Activated T-cell treated with anti-CD3 and anti-CD28 coated beads, Interleukin-2, amount 50 U/mL, for 72 hours (primary cell): Measurements from ENCODE around the gene SLC28A2. TPM values are rescaled to one million over a fixed set of nuclear protein-coding genes. Genes with fewer than 3 reads are reported as not detected.
"Not testable (repeated sequence)": the region's sequence is repeated elsewhere in the genome, so short reads cannot be mapped to it uniquely, and the experiment has no call there.

Experiments used
- ATAC-seq, 2 donors: fragments of 150-1000 bp; cut with Tn5 transposase; replicated peaks in 1 of 2; 2 replicates each; pipeline ENCODE4 v1.10.0; 2021; ENCODE audit warnings: moderate library complexity in 2 of 2, mild to moderate bottlenecking in 1 of 2
- DNase-seq, 2 donors: peaks; one replicate each; pipeline ENCODE4 v3.0.0; 2021 to 2022; ENCODE audit warnings: mixed read lengths in 1 of 2
- H3K27ac Mint-ChIP-seq: one replicate; pipeline ENCODE4 v1.8.0; 2022; ENCODE audit warnings: mild to moderate bottlenecking, moderate library complexity, mixed read lengths
- H3K27me3 Mint-ChIP-seq: one replicate; pipeline ENCODE4 v1.8.0; 2022; ENCODE audit warnings: low read depth, mixed read lengths
- H3K36me3 Mint-ChIP-seq, 2 donors: one replicate each; pipeline ENCODE4 v1.8.0; 2022; ENCODE audit warnings: mixed read lengths in 2 of 2, mild to moderate bottlenecking in 1 of 2; ENCODE audit not compliant: insufficient read depth in 2 of 2
- H3K4me1 Mint-ChIP-seq: one replicate; pipeline ENCODE4 v1.8.0; 2022; ENCODE audit warnings: low read depth, mixed read lengths
- H3K4me3 Mint-ChIP-seq, 2 donors: one replicate each; pipeline ENCODE4 v1.8.0; 2022; ENCODE audit warnings: mild to moderate bottlenecking in 2 of 2, mixed read lengths in 2 of 2, moderate library complexity in 2 of 2
- H3K9me3 Mint-ChIP-seq, 2 donors: one replicate each; pipeline ENCODE4 v1.8.0; 2022; ENCODE audit warnings: mixed read lengths in 2 of 2
- total RNA-seq, 2 donors: library from RNA; stranded (reverse); gene quantifications; one replicate each; pipeline ENCODE4 v1.2.3, GENCODE V29; 2022

Gene SLC28A2
- total RNA-seq, 2 donors from 2014 or later = not detected

- no peak for DNase-seq
- no peak for ATAC-seq
- H3K4me1 Mint-ChIP-seq = no peaks in the 10 kb centered on the region
- H3K36me3 Mint-ChIP-seq = peaks cover 3 to 4% of the 10 kb centered on the region in 2 donors
- no peak overlapping the region for H3K27ac Mint-ChIP-seq
- H3K27me3 Mint-ChIP-seq = peaks cover 8% of the 10 kb centered on the region
- H3K4me3 Mint-ChIP-seq = no peak overlapping the region
- peaks cover 3 to 12% of the 10 kb centered on the region in 2 donors for H3K9me3 Mint-ChIP-seq
Observed at GRCh38 chr15:45234562-45235235, 17.3 kb upstream of the SLC28A2 start.

GRCh38 chr15:45236806-45237205, 15.2 kb upstream of the SLC28A2 start:
- not testable (repeated sequence) for H3K4me1 Mint-ChIP-seq, H3K4me3 Mint-ChIP-seq, ATAC-seq, DNase-seq, H3K27ac Mint-ChIP-seq, H3K27me3 Mint-ChIP-seq
- Mint-ChIP-seq H3K9me3 (peaks cover 9 to 20% of the 10 kb centered on the region in 2 donors), H3K36me3 (peaks cover 11 to 12% of the 10 kb centered on the region in 2 donors)

GRCh38 chr15:45242289-45242688, 9.7 kb upstream of the SLC28A2 start:
- Mint-ChIP-seq H3K27ac (no peak overlapping the region), H3K27me3 (no peaks in the 10 kb centered on the region), H3K36me3 (peaks cover 21 to 33% of the 10 kb centered on the region in 2 donors), H3K4me1 (no peaks in the 10 kb centered on the region), H3K9me3 (peaks cover 15 to 27% of the 10 kb centered on the region in 2 donors), H3K4me3 (no peak overlapping the region)
- ATAC-seq (no peak), DNase-seq (no peak)

- Mint-ChIP-seq H3K36me3 (peaks cover 7 to 9% of the 10 kb centered on the region in 2 donors), H3K4me3 (no peak overlapping the region), H3K27me3 (no peaks in the 10 kb centered on the region), H3K27ac (no peak overlapping the region), H3K9me3 (peaks cover 4 to 9% of the 10 kb centered on the region in 2 donors), H3K4me1 (no peaks in the 10 kb centered on the region)
- DNase-seq (no peak), ATAC-seq (no peak)
Observed at GRCh38 chr15:45249125-45249780, 2.8 kb upstream of the SLC28A2 start.

GRCh38 chr15:45253330-45253729, 1.3 kb downstream of the SLC28A2 start:
- H3K27me3 Mint-ChIP-seq = no peaks in the 10 kb centered on the region
- H3K36me3 Mint-ChIP-seq = peaks cover 0 to 1% of the 10 kb centered on the region in 2 donors
- no peak for DNase-seq
- H3K27ac Mint-ChIP-seq = no peak overlapping the region
- no peak for ATAC-seq
- H3K4me1 Mint-ChIP-seq = no peaks in the 10 kb centered on the region
- H3K4me3 Mint-ChIP-seq = no peak overlapping the region
- H3K9me3 Mint-ChIP-seq = no peaks in the 10 kb centered on the region

- ATAC-seq = no peak
- no peak overlapping the region for H3K27ac Mint-ChIP-seq
Observed at GRCh38 chr15:45254405-45254804, 2.4 kb downstream of the SLC28A2 start.

GRCh38 chr15:45254824-45255223, 2.8 kb downstream of the SLC28A2 start:
- not testable (repeated sequence) for H3K27me3 Mint-ChIP-seq, H3K36me3 Mint-ChIP-seq, H3K27ac Mint-ChIP-seq, H3K4me3 Mint-ChIP-seq, DNase-seq, H3K9me3 Mint-ChIP-seq, H3K4me1 Mint-ChIP-seq, ATAC-seq

More at GRCh38 chr15:45254405-45254804, 2.4 kb downstream of the SLC28A2 start:
- no peak for DNase-seq
- Mint-ChIP-seq H3K4me1 (no peaks in the 10 kb centered on the region), H3K4me3 (no peak overlapping the region), H3K27me3 (no peaks in the 10 kb centered on the region), H3K36me3 (peaks cover 0 to 1% of the 10 kb centered on the region in 2 donors), H3K9me3 (no peaks in the 10 kb centered on the region)

GRCh38 chr15:45259796-45260195, 7.8 kb downstream of the SLC28A2 start:
- ATAC-seq = no peak
- Mint-ChIP-seq H3K4me1 (no peaks in the 10 kb centered on the region), H3K36me3 (no peaks in the 10 kb centered on the region), H3K27ac (no peak overlapping the region), H3K9me3 (no peaks in the 10 kb centered on the region), H3K4me3 (no peak overlapping the region), H3K27me3 (no peaks in the 10 kb centered on the region)
- DNase-seq = no peak

GRCh38 chr15:45262906-45263461, 10.9 kb downstream of the SLC28A2 start:
- H3K27me3 Mint-ChIP-seq = no peaks in the 10 kb centered on the region
- H3K4me1 Mint-ChIP-seq = no peaks in the 10 kb centered on the region
- no peak overlapping the region for H3K4me3 Mint-ChIP-seq
- H3K9me3 Mint-ChIP-seq = no peaks in the 10 kb centered on the region
- H3K36me3 Mint-ChIP-seq = no peaks in the 10 kb centered on the region
- DNase-seq = no peak
- no peak for ATAC-seq
- no peak overlapping the region for H3K27ac Mint-ChIP-seq

- DNase-seq (no peak), ATAC-seq (no peak)
- Mint-ChIP-seq H3K4me1 (no peaks in the 10 kb centered on the region), H3K36me3 (no peaks in the 10 kb centered on the region), H3K9me3 (no peaks in the 10 kb centered on the region), H3K27ac (no peak overlapping the region), H3K27me3 (no peaks in the 10 kb centered on the region), H3K4me3 (no peak overlapping the region)
Observed at GRCh38 chr15:45263854-45264253, 11.8 kb downstream of the SLC28A2 start.

- no peaks in the 10 kb centered on the region for H3K4me1 Mint-ChIP-seq
- H3K9me3 Mint-ChIP-seq = no peaks in the 10 kb centered on the region
- DNase-seq = no peak
- no peak overlapping the region for H3K27ac Mint-ChIP-seq
- H3K27me3 Mint-ChIP-seq = no peaks in the 10 kb centered on the region
- H3K4me3 Mint-ChIP-seq = no peak overlapping the region
- no peaks in the 10 kb centered on the region for H3K36me3 Mint-ChIP-seq
- no peak for ATAC-seq
Observed at GRCh38 chr15:45265506-45265905, 13.5 kb downstream of the SLC28A2 start.

GRCh38 chr15:45268135-45268534, 16.1 kb downstream of the SLC28A2 start:
- no peak for ATAC-seq
- Mint-ChIP-seq H3K9me3 (no peaks in the 10 kb centered on the region), H3K36me3 (no peaks in the 10 kb centered on the region), H3K4me1 (no peaks in the 10 kb centered on the region), H3K27me3 (no peaks in the 10 kb centered on the region), H3K4me3 (no peak overlapping the region), H3K27ac (no peak overlapping the region)
- DNase-seq = no peak

GRCh38 chr15:45274636-45275380, 22.8 kb downstream of the SLC28A2 start:
- no peak overlapping the region for H3K27ac Mint-ChIP-seq
- H3K4me1 Mint-ChIP-seq = peaks cover 21% of the 10 kb centered on the region
- ATAC-seq (no peak), DNase-seq (no peak)
- H3K36me3 Mint-ChIP-seq = peaks cover 0 to 1% of the 10 kb centered on the region in 2 donors
- H3K9me3 Mint-ChIP-seq = no peaks in the 10 kb centered on the region
- no peaks in the 10 kb centered on the region for H3K27me3 Mint-ChIP-seq
- H3K4me3 Mint-ChIP-seq = no peak overlapping the region
